ENCODE results near the gene NRG3.

NRG3 gene

GRCh38 chr10:82464966-82465365, 590.0 kb downstream of the NRG3 start:
- TF ChIP-seq POLR2AphosphoS5 (IDR thresholded peaks at IDR 0.05; ENCODE audit: low read depth, low read length), result no peak
- no peak for TF ChIP-seq TAF1 (IDR thresholded peaks at IDR 0.05; ENCODE audit: borderline replicate concordance, low read depth, low read length)
- TF ChIP-seq POLR2A (IDR thresholded peaks at IDR 0.05; ENCODE audit: low read depth, low read length), result no peak
- no peak for FAIRE-seq
- DNase-seq (ENCODE audit: insufficient read length), result no peak

DNA sequence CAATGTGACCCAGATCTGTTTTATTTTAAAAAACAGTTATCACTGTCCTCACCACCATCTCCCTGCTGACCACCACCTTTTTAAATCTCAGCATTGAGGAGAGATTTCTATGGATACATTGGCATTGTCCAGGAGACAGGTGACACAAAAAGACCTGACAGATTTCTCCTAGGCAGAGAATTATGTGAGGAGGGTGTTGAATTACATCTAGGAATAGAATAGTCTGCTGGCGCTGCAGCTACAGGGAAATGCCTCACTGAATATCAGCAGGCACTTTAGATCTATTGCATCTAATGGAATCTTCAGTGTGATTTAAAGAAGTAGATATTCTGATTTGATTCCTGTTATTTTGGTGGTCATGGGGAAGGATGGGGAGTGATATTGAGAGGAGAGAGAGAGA, 593.5 kb downstream of the NRG3 start:
- no peak for TF ChIP-seq POLR2AphosphoS5 (IDR thresholded peaks at IDR 0.05; ENCODE audit: low read depth, low read length)
- no peak for TF ChIP-seq POLR2A (IDR thresholded peaks at IDR 0.05; ENCODE audit: low read depth, low read length)
- no peak for TF ChIP-seq TAF1 (IDR thresholded peaks at IDR 0.05; ENCODE audit: borderline replicate concordance, low read depth, low read length)

GRCh38 chr10:82472406-82473335, 597.7 kb downstream of the NRG3 start:
- FAIRE-seq (no peak), DNase-seq (ENCODE audit: insufficient read length) (no peak)
- TF ChIP-seq POLR2AphosphoS5 (IDR thresholded peaks at IDR 0.05; ENCODE audit: low read depth, low read length) (no peak), TAF1 (IDR thresholded peaks at IDR 0.05; ENCODE audit: borderline replicate concordance, low read depth, low read length) (no peak), POLR2A (IDR thresholded peaks at IDR 0.05; ENCODE audit: low read depth, low read length) (no peak)

More for the DNA sequence above, 593.5 kb downstream of the NRG3 start:
- no peak for DNase-seq (ENCODE audit: insufficient read length)
- FAIRE-seq, result no peak

- DNase-seq (ENCODE audit: insufficient read length) (no peak), FAIRE-seq (no peak)
- TF ChIP-seq TAF1 (IDR thresholded peaks at IDR 0.05; ENCODE audit: borderline replicate concordance, low read depth, low read length) (no peak), POLR2AphosphoS5 (IDR thresholded peaks at IDR 0.05; ENCODE audit: low read depth, low read length) (no peak), POLR2A (IDR thresholded peaks at IDR 0.05; ENCODE audit: low read depth, low read length) (no peak)
These were observed 602.8 kb downstream of the NRG3 start for GRCh38 chr10:82477776-82478175.

DNA sequence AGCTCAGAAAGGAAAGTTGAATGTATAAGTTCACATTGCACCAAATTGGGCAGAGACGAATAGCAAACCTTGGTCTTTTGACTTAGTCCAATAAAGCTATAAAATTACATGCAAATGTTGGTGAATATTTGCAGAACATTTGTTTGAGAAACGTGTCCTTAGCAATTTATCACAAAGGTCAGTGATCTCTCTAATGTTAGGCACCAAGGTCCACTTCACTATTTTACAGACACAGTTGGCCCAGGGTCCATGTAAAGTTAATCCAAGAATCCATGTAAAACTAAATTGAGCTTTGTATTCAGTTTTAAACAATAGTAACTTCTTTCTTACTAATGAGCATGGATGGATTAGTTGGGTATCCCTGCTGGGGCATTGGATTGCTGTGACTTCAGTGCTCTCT, 617.7 kb downstream of the NRG3 start:
- FAIRE-seq (no peak), DNase-seq (ENCODE audit: insufficient read length) (no peak)
- TF ChIP-seq POLR2A (IDR thresholded peaks at IDR 0.05; ENCODE audit: low read depth, low read length), result no peak
- no peak for TF ChIP-seq TAF1 (IDR thresholded peaks at IDR 0.05; ENCODE audit: borderline replicate concordance, low read depth, low read length)
- TF ChIP-seq POLR2AphosphoS5 (IDR thresholded peaks at IDR 0.05; ENCODE audit: low read depth, low read length), result no peak

DNA sequence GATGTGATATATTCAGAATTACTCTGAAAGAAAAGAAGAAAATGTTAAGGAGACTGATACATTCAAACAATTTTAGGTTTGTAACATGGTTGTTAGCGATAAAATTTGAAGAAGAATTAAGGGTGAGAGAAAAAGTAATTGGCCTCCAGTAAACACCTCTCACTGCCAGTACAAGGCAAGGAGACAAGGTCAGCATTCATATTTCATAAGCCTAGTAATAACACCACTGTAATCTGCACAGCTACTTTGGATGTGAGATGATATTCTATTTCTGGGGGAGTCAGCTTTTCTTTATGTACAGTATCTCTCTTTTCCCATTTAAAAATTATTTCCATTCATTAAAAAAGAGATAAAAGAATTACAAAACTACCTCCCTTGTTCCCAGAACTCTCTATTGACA, 621.1 kb downstream of the NRG3 start:
- DNase-seq (ENCODE audit: insufficient read length) (no peak), FAIRE-seq (no peak)
- TF ChIP-seq TAF1 (IDR thresholded peaks at IDR 0.05; ENCODE audit: borderline replicate concordance, low read depth, low read length) (no peak), POLR2A (IDR thresholded peaks at IDR 0.05; ENCODE audit: low read depth, low read length) (no peak), POLR2AphosphoS5 (IDR thresholded peaks at IDR 0.05; ENCODE audit: low read depth, low read length) (no peak)

GRCh38 chr10:82497439-82497838, 622.4 kb downstream of the NRG3 start:
- no peak for DNase-seq (ENCODE audit: insufficient read length)
- no peak for TF ChIP-seq POLR2A (IDR thresholded peaks at IDR 0.05; ENCODE audit: low read depth, low read length)
- TF ChIP-seq POLR2AphosphoS5 (IDR thresholded peaks at IDR 0.05; ENCODE audit: low read depth, low read length), result no peak
- no peak for TF ChIP-seq TAF1 (IDR thresholded peaks at IDR 0.05; ENCODE audit: borderline replicate concordance, low read depth, low read length)
- no peak for FAIRE-seq

DNA sequence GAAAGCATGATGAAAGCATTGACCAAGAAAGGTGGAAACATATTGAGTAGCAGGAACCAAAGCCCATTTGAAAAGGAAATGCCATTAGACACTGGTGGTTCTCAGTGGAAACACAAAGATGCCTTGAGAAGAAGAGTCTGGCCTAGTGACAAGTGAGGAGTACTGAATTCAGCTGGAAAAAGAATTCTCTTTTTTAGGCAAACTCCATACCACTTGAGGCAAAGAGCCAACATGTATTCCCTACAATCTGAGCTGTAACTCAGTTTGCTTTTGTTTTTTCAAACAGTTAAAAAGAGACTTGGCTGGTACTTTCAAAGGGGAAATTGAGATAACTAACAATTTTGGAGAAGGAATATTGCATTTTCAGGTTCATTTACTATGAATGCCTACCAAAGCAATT, 624.0 kb downstream of the NRG3 start:
- TF ChIP-seq POLR2AphosphoS5 (IDR thresholded peaks at IDR 0.05; ENCODE audit: low read depth, low read length) (no peak), POLR2A (IDR thresholded peaks at IDR 0.05; ENCODE audit: low read depth, low read length) (no peak), TAF1 (IDR thresholded peaks at IDR 0.05; ENCODE audit: borderline replicate concordance, low read depth, low read length) (no peak)
- DNase-seq (ENCODE audit: insufficient read length) (no peak), FAIRE-seq (no peak)

DNA sequence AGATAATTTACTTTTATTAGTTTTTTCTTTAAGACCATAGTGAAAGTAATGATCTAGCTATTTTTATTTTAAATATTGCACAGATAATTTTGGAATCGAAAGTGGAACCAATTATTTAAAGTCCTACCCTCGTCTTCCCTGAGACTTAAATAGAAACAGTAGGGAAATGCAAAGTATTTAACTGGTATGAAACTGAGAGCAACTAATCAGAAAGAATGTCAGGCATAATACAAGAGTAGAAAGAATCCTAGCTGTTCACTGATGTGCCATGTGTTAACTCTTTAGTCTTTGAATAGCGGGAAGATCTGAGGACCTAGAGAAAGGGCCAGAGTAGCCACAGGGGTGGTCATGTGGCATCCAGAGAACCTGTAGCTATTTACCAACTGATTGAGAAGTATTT, 630.0 kb downstream of the NRG3 start:
- DNase-seq (ENCODE audit: insufficient read length) (no peak), FAIRE-seq (no peak)
- no peak for TF ChIP-seq POLR2A (IDR thresholded peaks at IDR 0.05; ENCODE audit: low read depth, low read length)
- no peak for TF ChIP-seq POLR2AphosphoS5 (IDR thresholded peaks at IDR 0.05; ENCODE audit: low read depth, low read length)
- no peak for TF ChIP-seq TAF1 (IDR thresholded peaks at IDR 0.05; ENCODE audit: borderline replicate concordance, low read depth, low read length)

GRCh38 chr10:82506680-82507376, 631.8 kb downstream of the NRG3 start:
- TF ChIP-seq TAF1 (IDR thresholded peaks at IDR 0.05; ENCODE audit: borderline replicate concordance, low read depth, low read length), result no peak
- no peak for TF ChIP-seq POLR2A (IDR thresholded peaks at IDR 0.05; ENCODE audit: low read depth, low read length)
- no peak for FAIRE-seq
- no peak for DNase-seq (ENCODE audit: insufficient read length)

- no peak for DNase-seq (ENCODE audit: insufficient read length)
- no peak for FAIRE-seq
- TF ChIP-seq POLR2A (IDR thresholded peaks at IDR 0.05; ENCODE audit: low read depth, low read length), result no peak
- TF ChIP-seq TAF1 (IDR thresholded peaks at IDR 0.05; ENCODE audit: borderline replicate concordance, low read depth, low read length), result no peak
- no peak for TF ChIP-seq POLR2AphosphoS5 (IDR thresholded peaks at IDR 0.05; ENCODE audit: low read depth, low read length)
These were observed 640.3 kb downstream of the NRG3 start for GRCh38 chr10:82515256-82515655.

DNA sequence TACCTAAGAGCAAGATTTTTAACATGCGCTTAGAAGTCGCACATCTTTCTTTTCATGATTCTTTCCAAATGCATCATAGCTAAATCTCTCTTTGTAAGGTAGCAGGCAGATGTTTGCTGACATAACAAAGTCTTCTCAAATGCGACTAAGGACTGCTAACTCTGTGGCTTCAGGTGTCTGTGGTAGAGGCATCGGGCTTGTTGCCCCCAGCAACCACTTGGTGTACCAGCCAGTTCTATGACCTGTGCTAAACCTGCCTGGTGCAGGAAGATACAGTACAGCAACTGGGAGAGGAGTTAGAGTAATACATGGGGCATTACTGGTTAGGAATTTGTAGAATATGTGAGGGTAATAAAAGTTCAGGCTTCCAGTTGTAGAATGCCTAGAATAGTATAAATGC, 654.1 kb downstream of the NRG3 start:
- DNase-seq (ENCODE audit: insufficient read length) (no peak), FAIRE-seq (no peak)
- no peak for TF ChIP-seq POLR2AphosphoS5 (IDR thresholded peaks at IDR 0.05; ENCODE audit: low read depth, low read length)
- no peak for TF ChIP-seq POLR2A (IDR thresholded peaks at IDR 0.05; ENCODE audit: low read depth, low read length)
- no peak for TF ChIP-seq TAF1 (IDR thresholded peaks at IDR 0.05; ENCODE audit: borderline replicate concordance, low read depth, low read length)

Measured in GM12892 (cell line).